ENCODE results near the gene AKAP7. TPM values are rescaled to one million over a fixed set of nuclear protein-coding genes. Genes with fewer than 3 reads are reported as not detected.

Gene AKAP7
- total and polyA plus RNA-seq, 8 donors = 20.5 to 82.0 (median 25.9) TPM

- no peak for ATAC-seq
- TF ChIP-seq CTCF (IDR thresholded peaks at IDR 0.05) = no peak
- 67 to 70% methylated on average over 5 of the region's 5 CpGs for WGBS, 2 donors
- no peaks in the 10 kb centered on the region for H3K9me3 ChIP-seq
- H3K4me1 ChIP-seq = peaks cover 0 to 5% (median 0%) of the 10 kb centered on the region in 3 donors
- no peak for DNase-seq
- H3K27ac ChIP-seq = no peak overlapping the region
- no peaks in the 10 kb centered on the region for H3K36me3 ChIP-seq
- FAIRE-seq = no peak
- intact Hi-C loops (cut with DNase I) = no loop called here
- H3K4me3 ChIP-seq = no peak overlapping the region
- H3K27me3 ChIP-seq = no peaks in the 10 kb centered on the region
Measured at GRCh38 chr6:131130554-131130940, 4.7 kb upstream of the AKAP7 start.

DNA sequence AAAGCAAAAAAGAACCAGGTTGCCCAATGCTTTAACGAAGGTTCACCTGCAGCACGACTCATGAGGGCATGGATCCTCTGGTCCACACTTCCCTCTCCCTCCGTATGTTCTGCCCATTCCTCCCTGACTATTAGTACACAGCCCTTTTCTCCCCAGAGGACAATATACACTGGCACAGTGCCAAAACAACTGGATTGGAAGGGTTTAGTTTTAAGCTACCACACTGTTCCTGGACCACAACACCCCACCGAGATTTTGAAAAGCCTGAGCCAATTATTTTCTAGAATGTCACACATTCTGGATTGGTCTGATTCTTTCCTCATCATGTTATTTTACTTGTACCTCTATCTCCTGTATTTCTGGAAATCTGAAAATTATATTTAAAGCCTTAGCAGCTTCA lies 2.9 kb upstream of the AKAP7 start:
- 76 to 84% methylated on average over 4 of the region's 4 CpGs for WGBS, 2 donors
- H3K27me3 ChIP-seq = no peaks in the 10 kb centered on the region
- no peak for TF ChIP-seq CTCF (IDR thresholded peaks at IDR 0.05)
- ATAC-seq = no peak
- no peak for FAIRE-seq
- H3K9me3 ChIP-seq = no peaks in the 10 kb centered on the region
- intact Hi-C loops (cut with DNase I) = no loop called here
- H3K4me3 ChIP-seq = no peak overlapping the region
- H3K27ac ChIP-seq = no peak overlapping the region
- H3K36me3 ChIP-seq = no peaks in the 10 kb centered on the region
- no peak for DNase-seq
- H3K4me1 ChIP-seq = peaks cover 0 to 5% (median 0%) of the 10 kb centered on the region in 3 donors

DNA sequence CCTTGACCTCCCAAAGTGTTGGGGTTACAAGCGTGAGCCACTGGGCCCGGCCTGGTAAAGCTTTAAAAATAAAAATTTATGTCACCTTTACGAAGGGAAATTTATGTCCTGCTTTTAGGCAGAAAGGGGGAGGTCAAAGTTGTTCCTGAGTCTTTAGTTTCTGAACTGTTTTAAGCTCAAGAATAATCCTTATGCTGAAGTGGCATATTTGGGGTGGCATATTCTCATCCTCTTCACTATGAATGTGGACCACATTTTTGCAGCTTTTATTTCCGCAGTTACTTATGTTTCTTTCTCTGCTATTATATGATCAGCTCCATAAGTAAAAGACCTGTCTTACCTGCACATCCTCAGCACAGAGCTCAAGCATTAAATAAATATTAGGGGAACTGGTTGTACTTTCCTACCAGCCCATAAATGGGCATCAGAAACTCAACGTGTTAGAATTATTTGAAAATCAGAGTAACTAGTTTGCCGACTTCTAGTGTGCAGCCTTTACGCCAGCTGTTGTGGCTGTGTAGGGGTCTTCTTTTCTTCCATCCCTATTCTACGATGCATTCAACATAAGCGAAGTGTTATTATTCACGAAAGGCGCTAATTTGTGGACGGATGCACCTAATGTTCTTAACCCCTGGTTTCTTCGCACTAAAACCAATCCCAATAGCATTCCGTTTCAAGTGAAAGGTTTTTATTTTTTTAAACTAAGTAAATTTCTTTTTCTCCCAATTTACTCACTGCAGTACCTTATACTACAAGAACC lies 867 bp upstream of the AKAP7 start:
- peak overlapping the region in 3 of 4 donors; percentile 65 to 82 (median 74) for H3K4me3 ChIP-seq
- H3K9me3 ChIP-seq = no peaks in the 10 kb centered on the region
- ATAC-seq (no peak), FAIRE-seq (no peak), DNase-seq (no peak)
- no peak for TF ChIP-seq CTCF (IDR thresholded peaks at IDR 0.05)
- H3K36me3 ChIP-seq = no peaks in the 10 kb centered on the region
- H3K4me1 ChIP-seq = peaks cover 0 to 5% (median 0%) of the 10 kb centered on the region in 3 donors
- intact Hi-C loops (cut with DNase I) = no loop called here
- H3K27me3 ChIP-seq = no peaks in the 10 kb centered on the region
- peak overlapping the region in 3 of 4 donors; percentile 80 to 88 (median 88) for H3K27ac ChIP-seq
- WGBS, 2 donors = 86 to 90% methylated on average over 14 of the region's 14 CpGs

GRCh38 chr6:131134980-131135243 lies 355 bp upstream of the AKAP7 start:
- intact Hi-C loops (cut with DNase I) = no loop called here
- peak overlapping the region; percentile 65 to 83 (median 78) for H3K4me3 ChIP-seq
- no peak for FAIRE-seq
- no peaks in the 10 kb centered on the region for H3K27me3 ChIP-seq
- no peak for TF ChIP-seq CTCF (IDR thresholded peaks at IDR 0.05)
- no peaks in the 10 kb centered on the region for H3K36me3 ChIP-seq
- peaks cover 0 to 5% (median 0%) of the 10 kb centered on the region in 3 donors for H3K4me1 ChIP-seq
- H3K27ac ChIP-seq = peak overlapping the region; percentile 78 to 88 (median 84)
- WGBS, 2 donors = 3% methylated on average over 4 of the region's 4 CpGs
- ATAC-seq = no peak
- no peak for DNase-seq
- no peaks in the 10 kb centered on the region for H3K9me3 ChIP-seq

GRCh38 chr6:131136021-131136786 lies 937 bp downstream of the AKAP7 start:
- ATAC-seq (peak; percentile 30 to 62 (median 50)), DNase-seq (peak in 2 of 6 donors; percentile 17 to 30)

More at GRCh38 chr6:131136021-131136786, 937 bp downstream of the AKAP7 start:
- Histone ChIP-seq H3K36me3 (no peaks in the 10 kb centered on the region), H3K4me1 (peaks cover 0 to 5% (median 0%) of the 10 kb centered on the region in 3 donors), H3K27me3 (no peaks in the 10 kb centered on the region), H3K4me3 (peak overlapping the region; percentile 65 to 82 (median 71)), H3K27ac (peak overlapping the region; percentile 61 to 88 (median 84)), H3K9me3 (no peaks in the 10 kb centered on the region)
- WGBS, 2 donors = 5 to 6% methylated on average over 17 of the region's 17 CpGs
- TF ChIP-seq CTCF (IDR thresholded peaks at IDR 0.05) = no peak
- FAIRE-seq = no peak
- intact Hi-C loops (cut with DNase I) = no loop called here
